ENCODE data around the gene UBE2I.
"Not testable (repeated sequence)": the region's sequence is repeated elsewhere in the genome, so short reads cannot be mapped to it uniquely, and the experiment has no call there.

The UBE2I gene

GRCh38 chr16:1293921-1294656 is 15.3 kb upstream of the UBE2I start:
- no peak for DNase-seq

- DNase-seq: no peak
These were observed 14.0 kb upstream of the UBE2I start for GRCh38 chr16:1295465-1295864.

- DNase-seq: not testable (repeated sequence)
These were observed 12.8 kb upstream of the UBE2I start for GRCh38 chr16:1296688-1297017.

- DNase-seq: peak; percentile 26
These were observed 12.3 kb upstream of the UBE2I start for GRCh38 chr16:1297018-1297696.

GRCh38 chr16:1298406-1298805 is 11.0 kb upstream of the UBE2I start:
- DNase-seq: no peak

GRCh38 chr16:1299012-1299867 is 10.2 kb upstream of the UBE2I start:
- no peak for DNase-seq

- DNase-seq: no peak
These were observed 9.6 kb upstream of the UBE2I start for GRCh38 chr16:1299868-1300203.

- peak; percentile 84 for DNase-seq
These were observed 8.6 kb upstream of the UBE2I start for GRCh38 chr16:1300664-1301476.

- no peak for DNase-seq
These were observed 7.9 kb upstream of the UBE2I start for GRCh38 chr16:1301562-1301961.

GRCh38 chr16:1305823-1306222 is 3.6 kb upstream of the UBE2I start:
- DNase-seq: no peak

- no peak for DNase-seq
These were observed 3.1 kb upstream of the UBE2I start for GRCh38 chr16:1306334-1306733.

GRCh38 chr16:1308036-1308976 is 1.1 kb upstream of the UBE2I start:
- DNase-seq: no peak

GRCh38 chr16:1309888-1310831 is 724 bp downstream of the UBE2I start:
- DNase-seq: peak; percentile 69

GRCh38 chr16:1310832-1311200 is 1.4 kb downstream of the UBE2I start:
- peak; percentile 41 for DNase-seq

GRCh38 chr16:1311212-1311737 is 1.8 kb downstream of the UBE2I start:
- no peak for DNase-seq

- no peak for DNase-seq
These were observed 2.5 kb downstream of the UBE2I start for GRCh38 chr16:1311738-1312466.

GRCh38 chr16:1312467-1312816 is 3.0 kb downstream of the UBE2I start:
- DNase-seq: no peak

GRCh38 chr16:1312903-1313302 is 3.5 kb downstream of the UBE2I start:
- DNase-seq: no peak

- no peak for DNase-seq
These were observed 4.4 kb downstream of the UBE2I start for GRCh38 chr16:1313721-1314369.
